Left renal pelvis (tissue), 4 donors: ENCODE measurements around the gene VPS33B. TPM values are rescaled to one million over a fixed set of nuclear protein-coding genes. Genes with fewer than 3 reads are reported as not detected.
A peak's percentile ranks its signal among the peaks of the same experiment; 100 is the strongest.
"Not testable (repeated sequence)": the region's sequence is repeated elsewhere in the genome, so short reads cannot be mapped to it uniquely, and the experiment has no call there.

ENCODE experiments used
- DNase-seq, 4 donors: peaks; one replicate each; pipeline ENCODE4 v3.0.0-alpha.2; 2013; ENCODE audit warnings: low read depth in 4 of 4, low spot score in 3 of 4
- polyA plus RNA-seq, 4 donors: library from polyadenylated mRNA; unstranded; fragments of 120-200 nt; gene quantifications; one replicate each; pipeline ENCODE4 v1.2.1, GENCODE V29; 2013; ENCODE audit not compliant: insufficient read length in 4 of 4

Gene VPS33B
- 10 to 100 TPM; 15.5 to 22.3 (median 18.9) TPM for polyA plus RNA-seq

- DNase-seq = peak; percentile 70 to 80 (median 74)
These were observed at the start of gene VPS33B for GRCh38 chr15:91022075-91022831. Gene VPS33B (minus strand): TSS chr15:91022594. CDS start chr15:91022249, 345 bp downstream.

GRCh38 chr15:91072161-91072560 lies 49.8 kb upstream of the VPS33B start:
- DNase-seq = no peak

- DNase-seq = no peak
These were observed 48.5 kb upstream of the VPS33B start for GRCh38 chr15:91070872-91071271.

GRCh38 chr15:91068966-91069365 lies 46.6 kb upstream of the VPS33B start:
- DNase-seq = no peak

GRCh38 chr15:91068436-91068835 lies 46.0 kb upstream of the VPS33B start:
- no peak for DNase-seq

GRCh38 chr15:91067036-91067435 lies 44.6 kb upstream of the VPS33B start:
- no peak for DNase-seq

- no peak for DNase-seq
These were observed 43.1 kb upstream of the VPS33B start for GRCh38 chr15:91065505-91065904.

GRCh38 chr15:91061997-91062396 lies 39.6 kb upstream of the VPS33B start:
- no peak for DNase-seq

GRCh38 chr15:91061230-91061629 lies 38.8 kb upstream of the VPS33B start:
- DNase-seq = no peak

GRCh38 chr15:91055548-91056331 lies 33.3 kb upstream of the VPS33B start:
- DNase-seq = peak in 3 of 4 donors; percentile 27 to 47 (median 29)

- no peak for DNase-seq
These were observed 32.4 kb upstream of the VPS33B start for GRCh38 chr15:91054816-91055215.

GRCh38 chr15:91051248-91051647 lies 28.9 kb upstream of the VPS33B start:
- no peak for DNase-seq

- DNase-seq = no peak
These were observed 27.7 kb upstream of the VPS33B start for GRCh38 chr15:91050128-91050455.

- peak; percentile 29 to 45 (median 34) for DNase-seq
These were observed 27.2 kb upstream of the VPS33B start for GRCh38 chr15:91049378-91050127.

- DNase-seq = no peak
These were observed 25.3 kb upstream of the VPS33B start for GRCh38 chr15:91047545-91048199.

- DNase-seq = not testable (repeated sequence)
These were observed 23.7 kb upstream of the VPS33B start for GRCh38 chr15:91046056-91046455.

- DNase-seq = no peak
These were observed 22.7 kb upstream of the VPS33B start for GRCh38 chr15:91045065-91045464.

- DNase-seq = no peak
These were observed 20.9 kb upstream of the VPS33B start for GRCh38 chr15:91043202-91043874.

GRCh38 chr15:91040856-91041255 lies 18.5 kb upstream of the VPS33B start:
- DNase-seq = no peak

GRCh38 chr15:91039996-91040395 lies 17.6 kb upstream of the VPS33B start:
- no peak for DNase-seq
